Fibroblast of skin of right quadriceps (primary cell): Measurements from ENCODE around the gene LOXL4.
"Not testable (repeated sequence)": the region's sequence is repeated elsewhere in the genome, so short reads cannot be mapped to it uniquely, and the experiment has no call there.

ENCODE experiments used
- DNase-seq: peaks from one replicate; pipeline ENCODE4 v3.0.0-alpha.2; 2013

Gene LOXL4

DNA sequence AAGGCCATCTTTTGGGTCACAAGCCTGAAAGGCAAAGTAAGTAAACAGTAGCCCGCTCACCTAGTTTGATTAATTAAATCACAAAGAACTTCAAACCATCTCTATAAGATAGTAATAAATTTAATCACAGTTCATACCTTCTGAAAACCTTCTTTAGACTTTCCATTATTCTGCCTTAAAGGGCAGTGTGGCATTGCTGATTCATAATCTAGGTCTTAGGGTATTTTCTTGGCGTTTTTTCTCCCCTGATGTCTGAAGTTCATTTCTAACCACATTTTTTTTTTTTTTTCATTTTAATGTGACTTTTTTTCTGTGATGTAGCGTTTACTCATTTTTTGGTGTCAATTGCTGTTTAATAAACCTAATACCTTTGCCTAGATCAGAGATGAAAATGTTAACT, 27.5 kb downstream of the LOXL4 start:
- DNase-seq = no peak

DNA sequence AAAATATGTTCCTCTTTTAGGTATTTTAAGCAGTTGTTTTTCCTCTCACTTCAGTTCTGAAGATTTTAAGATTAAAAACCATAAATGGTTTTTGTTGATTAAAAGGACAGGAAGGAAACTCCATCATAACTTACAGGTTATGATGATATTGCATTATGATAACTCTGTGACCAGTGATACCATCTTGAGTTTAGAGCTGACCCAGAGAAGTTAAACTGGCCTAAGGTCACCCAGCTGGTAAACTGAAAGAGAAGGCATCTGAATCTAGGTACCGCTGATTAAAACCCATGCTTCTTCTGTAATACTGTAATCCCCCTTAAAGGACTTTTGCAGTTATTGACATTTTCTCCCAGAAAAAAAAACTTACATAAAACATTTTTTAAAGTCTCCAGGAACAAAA, 29.6 kb downstream of the LOXL4 start:
- DNase-seq = no peak

- DNase-seq = no peak
Measured at GRCh38 chr10:98236862-98237261, 31.1 kb downstream of the LOXL4 start.

- DNase-seq = no peak
Measured at GRCh38 chr10:98235846-98236245, 32.1 kb downstream of the LOXL4 start.

- DNase-seq = no peak
Measured at GRCh38 chr10:98231417-98231816, 36.6 kb downstream of the LOXL4 start.

- DNase-seq = not testable (repeated sequence)
Measured at GRCh38 chr10:98228266-98228665, 39.7 kb downstream of the LOXL4 start.

- DNase-seq = not testable (repeated sequence)
Measured at GRCh38 chr10:98227713-98228112, 40.3 kb downstream of the LOXL4 start.

GRCh38 chr10:98226508-98227144, 41.4 kb downstream of the LOXL4 start:
- DNase-seq = no peak

GRCh38 chr10:98224996-98225395, 43.0 kb downstream of the LOXL4 start:
- peak; percentile 11 for DNase-seq

- peak; percentile 60 for DNase-seq
Measured at GRCh38 chr10:98224509-98224908, 43.5 kb downstream of the LOXL4 start.

DNA sequence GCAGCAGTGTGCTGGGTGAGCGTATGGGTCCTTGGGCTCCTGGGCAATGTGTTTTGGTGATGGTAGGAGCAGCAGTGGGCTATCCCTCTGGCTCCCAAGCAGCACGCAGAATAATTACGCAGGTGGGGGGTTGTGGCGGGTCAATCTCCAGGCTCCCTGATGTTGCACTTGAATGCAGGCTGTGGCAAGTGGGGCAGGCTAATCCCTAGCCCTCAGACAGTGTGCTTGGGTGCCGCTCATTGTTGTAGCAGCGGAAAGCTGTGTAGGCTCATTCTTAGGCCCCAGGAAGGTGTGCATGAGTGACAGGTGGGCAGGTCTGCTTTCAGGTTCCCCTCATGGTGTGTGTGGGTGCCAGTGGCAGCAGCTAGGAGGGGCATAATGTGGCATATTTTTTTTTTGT, 44.1 kb downstream of the LOXL4 start:
- no peak for DNase-seq

GRCh38 chr10:98217801-98218200, 50.2 kb downstream of the LOXL4 start:
- DNase-seq = no peak

GRCh38 chr10:98215373-98215772, 52.6 kb downstream of the LOXL4 start:
- no peak for DNase-seq

GRCh38 chr10:98213740-98214139, 54.3 kb downstream of the LOXL4 start:
- DNase-seq = no peak

DNA sequence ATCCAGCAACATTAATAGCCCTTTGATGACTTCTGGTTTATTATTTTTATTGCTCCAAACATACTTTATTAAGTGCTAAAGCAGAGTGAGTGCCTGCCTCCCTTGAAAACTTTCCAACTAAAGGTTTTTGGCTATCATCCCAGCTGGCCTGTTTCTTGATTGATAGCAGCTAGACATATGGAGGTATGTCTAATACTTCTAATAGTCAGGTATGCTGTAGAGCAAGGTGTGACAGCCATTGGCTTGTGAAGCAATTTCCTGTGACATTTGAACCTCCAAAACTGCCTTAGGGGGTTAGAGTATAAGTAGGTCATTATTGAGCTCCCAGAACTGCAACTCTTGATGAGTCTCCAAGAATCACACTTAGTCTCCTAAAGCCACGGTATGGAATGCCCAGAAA, 55.8 kb downstream of the LOXL4 start:
- DNase-seq = no peak

DNA sequence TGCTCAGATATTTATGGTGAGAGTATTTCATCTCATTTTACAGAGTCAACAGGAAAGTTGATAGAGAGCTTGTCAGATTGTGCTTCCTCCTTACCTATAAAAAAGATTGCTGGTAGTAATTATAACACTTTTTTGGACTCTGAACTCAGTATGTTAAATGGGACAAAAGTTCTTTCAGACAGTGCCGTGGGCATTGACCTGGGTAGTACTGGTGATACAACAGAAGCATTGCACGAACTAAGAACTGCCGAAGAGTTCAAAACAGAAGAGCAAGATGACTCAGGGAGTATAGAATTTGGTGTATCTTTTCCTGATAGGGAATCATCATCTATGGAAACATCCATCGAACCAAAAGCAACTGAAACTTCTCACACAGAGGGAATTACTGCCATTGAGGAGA, 58.6 kb downstream of the LOXL4 start:
- DNase-seq = no peak

GRCh38 chr10:98208925-98209324, 59.1 kb downstream of the LOXL4 start:
- no peak for DNase-seq

DNA sequence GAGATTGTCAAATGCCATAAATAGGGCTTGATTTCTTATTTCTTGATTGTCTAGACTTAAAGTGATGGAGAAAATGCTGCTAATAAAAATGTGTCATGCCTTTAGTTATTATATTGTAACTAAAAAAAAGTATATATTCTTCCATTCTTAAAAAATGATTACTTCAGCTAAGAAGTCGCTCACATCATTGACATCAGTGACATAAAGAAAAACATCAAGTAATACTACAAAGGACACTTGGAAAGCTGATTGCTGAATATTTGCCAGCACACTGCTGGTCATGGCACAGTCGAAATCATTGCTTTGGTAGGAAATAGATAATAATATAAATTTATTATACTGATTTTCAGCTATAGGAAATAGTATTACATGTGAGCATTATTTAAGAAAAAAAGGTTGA, 62.6 kb downstream of the LOXL4 start:
- no peak for DNase-seq

DNA sequence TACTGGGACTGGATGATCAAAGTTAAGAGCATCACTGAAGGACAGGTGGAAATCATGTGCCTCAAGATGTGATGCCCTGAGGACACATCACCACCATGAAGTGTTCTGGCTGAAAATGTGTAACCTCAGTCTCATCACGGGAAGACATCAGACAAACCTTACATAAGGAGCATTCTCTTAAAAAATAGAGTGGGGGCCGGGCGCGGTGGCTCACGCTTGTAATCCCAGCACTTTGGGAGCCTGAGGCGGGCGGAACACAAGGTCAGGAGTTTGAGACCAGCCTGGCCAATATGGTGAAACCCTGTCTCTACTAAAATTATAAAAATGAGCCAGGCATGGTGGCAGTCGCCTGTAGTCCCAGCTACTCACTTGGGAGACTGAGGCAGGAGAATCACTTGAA, 65.6 kb downstream of the LOXL4 start:
- no peak for DNase-seq

- no peak for DNase-seq
Measured at GRCh38 chr10:98201760-98202159, 66.2 kb downstream of the LOXL4 start.
